LoVo (cell line): ENCODE data around the gene CREBZF.
"Not testable (repeated sequence)": the region's sequence is repeated elsewhere in the genome, so short reads cannot be mapped to it uniquely, and the experiment has no call there.

Experiments
- DNase-seq: peaks from one replicate; pipeline ENCODE4 v3.0.0-alpha.2; 2016; ENCODE audit warnings: low spot score

The CREBZF gene

GRCh38 chr11:85670949-85671663 lies 6.2 kb upstream of the CREBZF start:
- DNase-seq, result not testable (repeated sequence)

- DNase-seq, result no peak
Measured at GRCh38 chr11:85668157-85668556, 3.2 kb upstream of the CREBZF start.

GRCh38 chr11:85666687-85667086 lies 1.8 kb upstream of the CREBZF start:
- DNase-seq, result no peak

GRCh38 chr11:85665733-85666132 lies 804 bp upstream of the CREBZF start:
- DNase-seq, result no peak

GRCh38 chr11:85663753-85664614 lies 945 bp downstream of the CREBZF start:
- peak; percentile 73 for DNase-seq

GRCh38 chr11:85663080-85663752 lies 1.7 kb downstream of the CREBZF start:
- DNase-seq, result no peak

GRCh38 chr11:85661972-85662664 lies 2.8 kb downstream of the CREBZF start:
- no peak for DNase-seq

- DNase-seq, result no peak
Measured at GRCh38 chr11:85658180-85658579, 6.7 kb downstream of the CREBZF start.

- no peak for DNase-seq
Measured at GRCh38 chr11:85656777-85657176, 8.2 kb downstream of the CREBZF start.

- not testable (repeated sequence) for DNase-seq
Measured at GRCh38 chr11:85654343-85654742, 10.6 kb downstream of the CREBZF start.

GRCh38 chr11:85652786-85653447 lies 12.0 kb downstream of the CREBZF start:
- no peak for DNase-seq

- no peak for DNase-seq
Measured at GRCh38 chr11:85651118-85651517, 13.8 kb downstream of the CREBZF start.

- peak; percentile 90 for DNase-seq
Measured at GRCh38 chr11:85647604-85648299, 17.2 kb downstream of the CREBZF start, which contains the start of gene TMEM126A. TMEM126A (plus strand) TSS chr11:85647967; CDS start chr11:85650256, 2,289 bp downstream.

- DNase-seq, result no peak
Measured at GRCh38 chr11:85647078-85647477, 17.9 kb downstream of the CREBZF start.

- DNase-seq, result peak; percentile 74
Measured at GRCh38 chr11:85643191-85643614, 21.7 kb downstream of the CREBZF start.

- no peak for DNase-seq
Measured at GRCh38 chr11:85634747-85635146, 30.2 kb downstream of the CREBZF start.

GRCh38 chr11:85628771-85629341 lies 36.1 kb downstream of the CREBZF start:
- no peak for DNase-seq

- peak; percentile 97 for DNase-seq
Measured at GRCh38 chr11:85627998-85628770, 36.7 kb downstream of the CREBZF start, which contains the start of gene TMEM126B. TMEM126B (plus strand) TSS chr11:85628593; CDS start chr11:85628608, 15 bp downstream.

- no peak for DNase-seq
Measured at GRCh38 chr11:85627332-85627997, 37.5 kb downstream of the CREBZF start, which contains the start of gene DLG2. DLG2 (minus strand) TSS chr11:85627344.
